DMS53 treated with DMSO at 0.1 percent for 48 hours (cell line): ENCODE results near the gene TTC9C.
"Not testable (repeated sequence)": the region's sequence is repeated elsewhere in the genome, so short reads cannot be mapped to it uniquely, and the experiment has no call there.

Source experiments
- DNase-seq: peaks from one replicate; lab custom pipeline; 2025; ENCODE audit not compliant: unreplicated experiment; lab: John Stamatoyannopoulos, UW

TTC9C gene

DNA sequence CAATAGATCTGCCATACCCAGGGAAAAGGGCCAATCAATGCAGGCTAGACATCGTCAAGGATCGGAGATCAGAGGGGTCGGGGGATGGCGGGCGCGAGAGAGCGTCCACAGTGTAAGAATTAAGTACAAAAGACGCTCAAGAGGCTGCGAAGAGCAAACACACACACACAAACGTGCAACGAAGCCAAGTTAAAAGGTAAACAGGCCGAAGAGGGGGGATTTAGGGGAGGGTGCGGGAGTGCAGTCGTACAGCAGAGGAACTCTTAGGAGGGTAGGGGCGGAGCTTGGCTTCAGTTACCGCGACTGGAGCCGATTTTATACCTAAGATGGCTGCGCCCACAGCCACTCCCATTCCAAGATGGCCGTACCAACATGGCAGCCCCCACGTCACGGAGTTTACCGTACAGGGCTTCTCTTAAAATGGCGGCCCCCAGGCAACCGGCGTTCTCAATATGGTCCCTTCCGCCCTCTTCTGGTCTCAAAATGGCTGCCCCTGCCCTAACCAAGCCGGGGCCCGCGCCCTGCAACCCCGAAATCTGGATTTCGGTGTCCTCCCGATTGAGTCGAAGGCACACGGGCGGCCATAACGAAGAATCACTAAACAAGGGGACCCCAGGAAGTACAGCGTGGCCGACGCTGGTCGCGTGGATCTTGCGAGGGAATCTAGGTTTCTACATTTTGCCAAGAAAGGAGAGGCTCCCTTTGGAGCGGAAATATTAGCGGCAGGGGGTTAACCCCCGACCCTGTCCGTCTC lies 18.9 kb upstream of the TTC9C start:
- peak; percentile 95 for DNase-seq

DNA sequence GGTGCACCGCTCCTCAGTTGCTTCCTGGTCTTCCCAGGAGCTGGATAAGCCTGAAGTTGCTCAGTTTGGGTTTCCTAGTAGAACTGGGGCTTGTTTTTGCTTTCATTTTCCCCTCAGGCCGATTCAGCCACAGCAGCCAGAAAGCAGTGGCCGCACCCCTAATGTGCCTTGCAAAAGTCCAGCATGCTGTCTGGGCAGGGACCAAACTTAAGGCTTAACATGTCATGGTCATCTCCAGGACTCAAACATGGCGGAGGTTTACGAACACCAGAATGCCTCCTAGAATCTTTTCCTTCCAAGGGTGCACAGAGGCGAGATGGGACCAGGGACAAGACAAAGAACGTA lies 18.3 kb upstream of the TTC9C start:
- peak; percentile 34 for DNase-seq

DNA sequence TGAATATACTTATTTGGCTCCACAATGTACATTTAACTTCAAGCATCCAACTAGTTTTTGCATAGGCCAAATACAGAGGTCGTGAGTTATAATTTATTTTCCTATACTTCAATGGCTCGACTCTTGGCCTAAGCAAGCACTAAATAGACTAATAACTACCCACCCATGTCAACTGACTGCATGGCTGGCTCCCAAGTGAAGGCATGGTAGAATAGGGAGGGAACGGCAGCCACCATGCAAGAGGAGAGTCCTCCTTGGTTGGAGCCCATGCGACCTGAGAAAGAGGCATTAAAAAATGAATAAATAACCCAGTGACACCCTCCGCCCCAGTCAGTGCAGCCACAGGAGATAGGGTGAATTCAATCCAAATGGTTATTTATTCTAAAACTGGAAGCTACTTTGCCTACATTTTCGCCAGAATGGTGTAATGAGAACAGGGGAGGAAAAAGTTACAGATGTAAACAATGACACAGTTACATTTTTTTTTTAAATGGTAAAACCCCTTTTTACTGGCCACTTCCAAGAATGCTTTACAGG lies 15.9 kb upstream of the TTC9C start:
- no peak for DNase-seq

DNA sequence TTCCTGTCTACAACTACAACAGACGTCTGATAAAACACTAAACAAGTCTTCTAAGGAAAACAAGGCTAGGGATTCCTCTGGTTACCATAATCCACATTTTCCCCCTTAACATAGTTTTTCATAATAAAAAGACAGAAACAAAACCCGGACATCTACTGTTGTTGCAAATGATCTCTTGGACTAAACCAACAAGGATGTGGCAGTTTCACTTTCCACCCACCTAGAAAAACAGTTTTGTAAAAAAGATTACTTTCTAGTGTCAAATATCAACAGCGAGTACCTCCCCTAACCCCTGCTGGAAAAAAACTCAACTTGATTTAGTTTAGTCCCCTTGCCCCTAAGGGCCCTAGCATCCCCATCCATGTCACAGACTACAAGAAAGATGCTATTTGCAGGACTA lies 15.4 kb upstream of the TTC9C start:
- no peak for DNase-seq

DNA sequence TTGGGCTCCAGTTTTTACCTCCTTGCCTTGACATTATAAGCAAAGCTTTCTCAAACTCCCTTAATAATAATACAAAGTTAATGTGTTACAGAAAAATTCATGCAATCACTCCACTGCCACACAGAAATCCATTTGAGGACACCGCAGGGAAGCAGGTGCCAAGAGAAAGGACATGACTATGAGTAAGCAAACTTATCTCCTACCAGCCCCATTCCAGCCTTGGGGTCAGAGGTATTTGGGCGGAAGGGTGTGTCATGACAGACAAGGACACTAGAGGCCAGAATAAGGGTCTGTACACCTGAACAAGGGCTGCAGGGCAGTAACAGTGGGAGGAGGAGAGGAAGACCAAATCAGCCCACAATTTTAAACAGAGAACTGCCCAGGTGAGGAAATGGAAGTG lies 14.9 kb upstream of the TTC9C start:
- DNase-seq, result no peak

DNA sequence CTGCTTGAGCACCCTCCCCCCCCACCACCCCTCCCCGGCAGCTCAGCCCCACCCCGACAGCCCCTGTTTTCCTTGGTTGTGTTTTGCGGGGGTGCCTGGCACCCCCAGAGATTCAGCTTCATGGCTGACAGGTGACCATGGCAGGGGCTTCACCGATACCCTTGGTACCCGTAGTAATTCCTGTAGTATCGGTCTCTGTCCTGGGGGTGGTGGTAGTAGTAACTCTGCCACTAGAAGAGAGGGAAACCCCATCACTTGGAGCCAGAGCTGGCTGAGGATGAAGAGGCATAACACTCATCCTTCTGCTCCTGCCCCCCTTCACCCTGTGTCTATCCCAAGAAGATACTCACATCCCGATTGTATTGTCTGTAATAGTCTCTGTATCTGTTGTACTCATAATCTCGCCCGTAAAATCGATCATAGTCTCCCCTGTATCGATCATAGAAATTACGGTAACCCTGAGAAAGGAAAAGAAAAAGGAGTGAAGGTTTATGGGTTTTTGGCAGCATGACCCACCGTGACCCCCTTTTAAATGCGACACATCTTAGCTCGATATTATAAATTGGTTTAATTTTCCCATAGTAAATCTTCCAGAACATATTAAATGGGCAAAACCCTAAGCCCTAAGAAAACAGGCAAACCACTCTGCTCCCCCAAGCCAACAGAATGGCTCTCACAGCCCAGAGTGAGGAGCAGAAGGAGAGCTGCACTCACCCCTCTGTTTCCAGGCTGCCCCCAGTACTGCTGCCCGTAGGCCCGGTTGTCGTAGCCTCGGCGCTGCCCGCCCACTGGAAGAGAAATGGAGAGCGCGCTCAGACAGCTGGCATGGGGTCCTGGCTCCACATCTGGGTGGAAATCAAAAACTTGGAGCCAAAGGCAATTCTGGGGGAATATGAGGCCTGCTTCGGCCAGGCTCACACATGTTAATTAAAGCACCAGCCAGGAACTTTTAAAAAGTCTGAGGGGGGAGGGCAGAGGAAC lies 12.8 kb upstream of the TTC9C start:
- DNase-seq, result no peak

DNA sequence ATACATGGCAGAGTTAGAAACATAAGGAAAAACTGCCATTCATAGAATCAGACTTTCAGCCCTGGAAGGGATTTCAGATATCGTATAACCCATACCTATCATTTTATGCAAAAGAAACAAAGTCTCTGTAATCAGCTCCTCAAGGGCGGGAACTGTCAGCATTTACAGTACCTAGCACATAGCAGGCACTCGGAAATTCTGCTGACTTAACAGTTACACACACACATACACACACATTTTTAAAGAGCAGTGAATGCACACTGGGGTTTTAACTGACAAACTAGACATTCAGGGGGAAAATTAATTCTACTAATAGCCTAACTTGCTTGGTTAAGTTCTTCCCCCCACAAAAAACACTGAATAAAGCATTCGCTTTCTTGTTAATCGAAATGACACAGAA lies 12.1 kb upstream of the TTC9C start:
- DNase-seq, result no peak

DNA sequence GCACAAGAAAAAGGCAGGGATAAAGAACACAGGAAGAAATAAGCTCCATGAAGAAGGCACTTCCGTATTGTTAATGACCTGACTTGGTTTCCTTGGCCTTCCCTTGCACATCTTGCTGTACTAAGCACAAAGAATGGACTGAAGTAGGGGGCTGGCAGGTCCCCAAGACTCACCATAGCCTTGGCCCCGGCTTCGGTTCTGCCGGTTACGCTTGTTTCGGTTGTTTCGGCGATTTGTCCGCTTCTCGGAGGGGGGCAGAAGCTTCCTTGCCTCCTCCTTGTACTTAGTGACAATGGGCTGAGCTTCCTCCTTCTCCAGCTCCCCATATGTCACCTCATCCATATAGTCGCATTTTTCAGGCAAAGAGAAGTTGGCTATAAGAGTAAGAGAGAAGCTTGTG lies 11.5 kb upstream of the TTC9C start:
- no peak for DNase-seq

DNA sequence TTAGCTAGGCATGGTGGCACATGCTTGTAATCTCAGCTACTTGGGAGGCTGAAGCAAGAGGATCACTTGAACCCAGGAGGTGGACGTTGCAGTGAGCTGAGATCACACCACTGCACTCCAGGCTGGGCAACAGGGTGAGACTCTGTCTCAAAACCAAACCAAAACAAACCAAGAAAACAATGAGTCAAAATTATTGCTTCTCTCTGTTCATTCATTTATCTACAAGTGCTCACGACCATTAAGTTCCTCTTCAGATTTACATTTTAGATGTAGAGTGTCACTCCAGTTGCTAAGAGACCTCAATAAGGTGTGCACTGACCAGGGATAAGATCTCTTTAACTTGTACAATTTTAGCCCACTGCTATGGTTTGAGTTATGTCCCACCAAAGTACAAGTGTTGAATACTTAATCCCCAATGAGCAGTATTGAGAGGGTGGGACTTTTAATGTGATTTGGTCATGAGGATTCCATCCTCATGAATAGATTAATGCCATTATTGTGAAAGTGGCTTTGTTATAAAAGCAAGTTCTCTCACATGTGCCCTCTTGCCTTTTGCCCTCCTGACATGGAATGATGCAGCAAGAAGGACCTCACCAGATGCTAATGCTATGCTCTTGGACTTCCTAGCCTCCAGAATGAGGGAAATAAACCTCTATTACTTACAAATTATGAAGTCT lies 8.8 kb upstream of the TTC9C start:
- DNase-seq, result no peak

DNA sequence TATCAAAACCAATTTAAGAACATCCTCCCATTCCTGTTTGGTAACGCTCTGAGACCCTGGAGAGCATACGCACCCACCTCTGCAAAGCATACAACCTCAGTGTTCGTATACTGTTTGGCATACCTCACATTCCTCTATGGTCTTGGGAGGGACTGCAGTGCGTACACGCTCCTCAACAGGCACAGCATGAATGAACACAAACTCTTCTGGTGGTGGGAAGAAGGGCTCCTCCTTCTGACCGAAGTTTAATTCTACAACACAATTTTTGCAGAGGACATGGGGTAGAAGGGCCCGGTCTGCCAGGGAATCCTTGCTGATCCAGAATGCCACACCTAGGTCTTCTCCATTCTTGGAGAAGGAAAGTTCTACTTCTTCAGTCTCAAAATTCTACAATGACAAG lies 6.3 kb upstream of the TTC9C start:
- no peak for DNase-seq

DNA sequence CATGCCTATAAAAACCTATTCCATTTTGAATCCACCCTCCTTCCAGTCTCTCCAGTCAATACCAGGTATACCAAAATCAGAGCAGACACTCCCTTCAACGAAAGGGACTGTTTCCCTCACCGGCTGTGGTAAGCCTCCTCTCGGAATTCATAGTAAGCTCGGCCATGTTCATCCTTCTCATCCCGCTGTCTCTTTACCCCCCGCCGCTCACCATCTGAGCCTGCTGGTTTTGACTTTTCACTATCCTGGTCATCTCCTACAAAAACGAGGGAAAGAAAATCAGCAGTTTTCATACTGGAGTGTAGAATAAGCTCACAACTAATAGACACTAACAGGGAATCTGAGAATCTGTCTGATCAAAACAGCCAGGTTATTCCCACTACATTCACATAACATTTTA lies 4.1 kb upstream of the TTC9C start:
- no peak for DNase-seq

DNA sequence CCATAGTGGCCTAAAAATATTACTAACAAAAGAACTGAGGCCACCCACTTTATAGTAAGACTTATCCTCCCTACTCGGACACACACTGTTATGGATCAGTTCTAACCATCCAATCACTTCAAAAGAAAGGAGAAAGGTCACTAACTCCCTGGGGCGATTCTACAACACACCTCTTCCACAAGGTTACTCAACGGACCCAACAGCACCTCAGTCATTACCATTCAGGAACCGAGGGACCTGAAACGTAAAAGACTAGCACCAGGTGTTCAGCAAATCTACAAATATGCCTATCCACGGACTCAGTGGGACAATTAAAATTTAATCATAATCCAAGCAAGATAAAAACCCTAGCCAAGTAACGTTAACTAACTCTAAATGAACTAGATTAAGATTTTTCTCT lies 2.6 kb upstream of the TTC9C start:
- DNase-seq, result no peak

DNA sequence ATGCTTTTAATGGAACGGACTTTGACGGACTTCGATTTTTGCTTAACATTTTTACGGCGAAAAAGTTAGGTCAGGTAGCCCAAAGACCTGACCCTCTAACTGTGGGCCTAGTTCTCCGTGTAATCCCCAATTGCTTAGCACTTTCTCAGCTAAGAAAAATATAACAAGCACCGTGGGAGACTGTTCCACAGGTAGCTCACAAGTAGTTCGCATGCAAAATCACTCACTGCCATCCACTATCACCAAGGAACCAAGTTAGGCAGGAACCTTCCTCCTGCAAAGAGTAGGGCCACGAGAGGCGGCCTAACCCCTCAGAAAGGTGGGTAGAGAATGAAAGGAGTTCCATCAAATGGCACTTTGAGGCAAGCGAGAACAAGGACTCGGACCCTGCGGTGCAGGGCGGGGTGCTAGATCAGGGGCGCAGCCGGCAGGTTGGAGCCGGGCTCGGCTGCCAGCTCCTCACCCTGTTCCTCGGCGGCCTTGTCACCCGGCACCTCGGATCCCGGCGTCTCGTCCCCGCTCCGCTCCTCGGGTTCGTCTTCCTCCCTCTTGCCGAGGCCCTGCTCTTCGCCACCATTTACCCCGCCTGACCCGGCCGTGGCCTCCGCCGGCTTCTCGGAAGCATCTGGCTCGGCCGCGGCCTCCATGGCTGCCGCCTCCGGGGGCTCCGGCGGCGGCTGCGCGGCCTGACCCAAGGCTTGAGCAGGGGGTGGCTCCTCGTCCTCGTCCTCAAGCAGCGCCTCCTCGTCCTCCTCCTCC lies 2.0 kb upstream of the TTC9C start:
- DNase-seq, result no peak

DNA sequence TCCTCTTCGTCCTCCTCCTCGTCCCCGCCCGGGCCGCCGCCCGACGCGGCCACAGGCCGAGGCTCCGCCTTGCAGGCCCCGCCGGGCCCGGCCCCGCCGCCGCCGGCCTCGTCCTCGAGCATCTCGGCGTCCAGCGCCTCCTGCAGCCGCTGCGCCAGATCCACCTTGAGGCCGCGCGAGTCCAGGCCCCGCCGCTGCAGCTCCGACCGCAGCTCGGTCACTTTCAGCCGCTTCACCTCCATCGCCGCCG lies 1.4 kb upstream of the TTC9C start:
- DNase-seq, result no peak

DNA sequence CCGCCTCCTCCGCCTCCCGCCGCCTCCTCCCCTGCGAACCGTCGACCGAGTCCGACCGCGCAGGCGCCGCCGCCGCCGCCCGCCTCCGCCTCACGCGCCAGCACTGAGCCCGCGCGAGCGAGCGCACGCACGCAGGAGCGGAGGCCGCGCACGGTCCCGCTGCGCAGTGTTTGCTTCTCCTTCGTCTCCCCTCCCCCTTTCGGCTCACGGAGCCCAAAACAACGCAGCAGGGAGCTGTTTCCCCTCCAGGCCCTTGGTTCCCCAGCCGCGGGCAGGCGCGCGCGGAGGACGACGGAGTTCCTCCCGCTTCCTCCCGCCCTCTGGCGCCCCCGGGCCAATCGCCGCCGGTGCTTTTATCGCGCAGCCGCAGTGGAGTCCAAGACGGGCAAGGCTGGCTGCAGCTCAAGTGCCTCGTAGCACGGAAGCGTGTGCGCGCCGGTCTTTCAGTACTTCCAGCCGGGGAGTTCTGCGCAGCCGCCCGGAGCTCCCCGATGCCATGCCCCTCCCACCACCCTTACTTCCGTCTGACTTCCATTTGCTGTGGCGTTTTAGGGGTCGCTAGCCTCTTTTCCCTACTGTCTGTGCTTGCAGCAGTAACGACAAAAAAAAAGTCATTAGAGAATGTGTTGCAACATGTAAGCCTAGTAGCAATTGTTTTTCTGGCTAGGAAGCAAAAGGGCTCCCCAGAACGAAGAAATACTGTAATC lies 968 bp upstream of the TTC9C start, which contains the start of gene HNRNPUL2:
Gene HNRNPUL2, minus strand, starts transcription at position 293 of the 707 bp plus-strand sequence. CDS start 301 bp downstream, outside the sequence.
- DNase-seq, result peak; percentile 97

DNA sequence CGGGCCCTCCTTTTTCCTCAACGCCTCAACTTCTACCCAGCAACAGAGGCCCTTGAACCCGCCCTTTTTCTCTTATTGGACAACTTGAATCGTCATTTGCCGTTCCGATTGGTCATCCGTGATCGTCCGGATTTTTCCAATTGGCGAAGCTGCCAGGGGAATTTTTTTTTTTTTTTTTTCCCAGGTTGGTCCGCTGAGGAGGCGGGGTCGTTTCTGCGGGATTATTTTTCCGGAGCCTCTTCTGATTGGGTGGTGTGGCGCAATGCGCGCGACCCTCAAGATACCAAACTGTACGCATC lies 465 bp upstream of the TTC9C start:
- DNase-seq, result peak; percentile 96

DNA sequence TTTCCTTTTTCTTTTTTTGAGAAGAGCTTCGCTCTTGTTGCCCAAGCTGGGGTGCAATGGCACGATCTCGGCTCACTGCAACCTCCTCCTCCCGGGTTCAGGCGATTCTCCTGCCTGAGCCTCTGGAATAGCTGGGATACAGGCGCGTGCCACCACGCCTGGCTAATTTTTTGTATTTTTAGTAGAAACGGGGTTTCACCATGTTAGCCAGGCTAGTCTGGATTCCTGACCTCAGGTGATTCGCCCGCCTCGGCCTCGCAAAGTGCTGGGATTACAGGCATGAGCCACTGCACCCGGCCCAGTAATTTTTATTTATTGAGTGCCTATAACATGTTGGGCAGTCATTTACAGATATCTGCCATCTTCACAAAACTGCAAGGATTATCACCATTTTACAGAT lies 1.8 kb downstream of the TTC9C start:
- DNase-seq, result not testable (repeated sequence)

DNA sequence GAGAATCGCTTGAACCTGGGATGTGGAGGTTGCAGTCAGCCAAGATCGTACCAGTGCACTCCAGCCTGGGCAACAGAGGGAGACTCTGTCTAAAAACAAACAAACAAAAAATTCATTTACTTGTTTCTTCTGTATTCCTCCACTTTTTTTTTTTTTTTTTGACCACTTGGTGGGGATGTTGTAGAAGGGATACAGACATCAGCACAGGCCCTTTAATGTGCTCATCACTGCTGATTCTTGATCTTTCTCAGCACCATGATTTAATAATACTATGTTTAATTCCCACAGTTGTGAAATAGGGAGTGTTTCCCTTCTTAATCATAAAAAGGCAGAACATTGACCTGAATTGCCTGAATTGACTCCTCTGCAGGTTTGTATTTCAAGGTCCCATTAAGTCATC lies 4.5 kb downstream of the TTC9C start:
- DNase-seq, result no peak

DNA sequence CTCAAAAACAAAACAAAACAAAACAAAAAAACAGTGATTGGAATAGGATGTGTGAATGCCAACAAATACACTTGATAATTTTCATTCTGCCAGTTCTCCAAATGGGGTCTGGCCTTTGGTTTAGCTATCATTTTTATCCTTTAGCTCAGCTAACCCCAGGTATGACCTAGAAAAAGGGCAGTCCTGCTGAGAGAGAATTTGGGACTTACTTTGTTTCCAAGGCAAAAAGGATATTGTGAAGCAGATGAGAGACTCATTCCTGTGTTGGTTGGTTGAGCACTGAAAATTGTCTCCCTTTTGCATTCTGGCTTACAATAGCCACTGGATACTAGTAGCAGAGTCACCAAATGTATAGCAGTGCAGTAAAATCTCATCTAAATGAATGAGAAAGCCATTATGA lies 8.9 kb downstream of the TTC9C start:
- no peak for DNase-seq

DNA sequence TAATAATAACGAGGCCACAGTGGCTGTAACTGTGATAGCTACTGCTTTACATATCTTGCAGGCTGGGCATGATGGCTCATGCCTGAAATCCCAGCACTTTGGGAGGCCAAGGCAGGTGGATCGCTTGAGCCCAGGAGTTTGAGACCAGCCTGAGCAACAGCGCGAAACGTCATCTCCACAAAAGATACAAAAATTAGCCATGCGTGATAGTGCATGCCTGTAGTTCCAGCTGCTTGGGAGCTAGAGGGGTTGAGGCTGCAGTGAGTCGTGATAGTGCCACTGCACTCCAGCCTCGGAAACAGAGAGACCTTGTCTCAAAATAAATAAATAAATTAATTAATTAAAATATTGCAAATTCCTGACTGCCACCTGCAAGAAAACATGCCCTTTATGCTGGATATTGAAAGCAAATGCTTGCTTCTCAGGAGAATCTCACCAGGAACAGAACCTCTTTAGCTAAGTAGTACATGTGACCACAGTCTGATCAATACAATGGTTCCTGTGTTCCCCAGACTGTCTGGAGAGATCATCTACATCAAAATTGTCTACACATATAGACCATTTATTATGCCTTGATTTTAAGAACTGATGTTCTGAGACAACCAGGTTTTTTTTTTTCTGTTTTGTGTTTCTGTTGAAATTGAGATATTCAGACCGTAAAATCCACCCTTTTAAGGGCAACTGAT lies 19.3 kb downstream of the TTC9C start:
- DNase-seq, result no peak
